ENCODE measurements around the gene WWP2.
"Not testable (repeated sequence)": the region's sequence is repeated elsewhere in the genome, so short reads cannot be mapped to it uniquely, and the experiment has no call there.

WWP2 gene

DNA sequence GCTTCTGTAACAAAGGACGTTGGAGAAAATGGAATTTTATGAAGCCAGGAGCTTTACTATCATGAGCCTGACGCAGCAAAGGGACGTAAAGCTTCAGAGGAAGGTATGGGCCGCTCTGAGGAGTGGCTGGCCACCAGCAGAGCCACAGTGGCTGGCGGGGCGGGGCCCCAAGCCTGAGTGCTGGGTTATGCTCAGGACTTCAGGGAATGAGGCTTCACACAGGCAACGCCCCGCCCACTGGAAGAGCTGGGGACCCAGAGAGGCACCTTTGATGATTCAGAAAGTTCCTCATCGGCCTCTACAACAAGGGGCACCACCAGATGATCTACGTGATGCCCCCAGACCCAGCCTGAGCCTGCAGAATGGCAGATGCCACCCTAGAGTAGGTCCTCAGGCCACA is 16.2 kb upstream of the WWP2 start:
- no peak for DNase-seq (ENCODE audit: low read depth)

DNA sequence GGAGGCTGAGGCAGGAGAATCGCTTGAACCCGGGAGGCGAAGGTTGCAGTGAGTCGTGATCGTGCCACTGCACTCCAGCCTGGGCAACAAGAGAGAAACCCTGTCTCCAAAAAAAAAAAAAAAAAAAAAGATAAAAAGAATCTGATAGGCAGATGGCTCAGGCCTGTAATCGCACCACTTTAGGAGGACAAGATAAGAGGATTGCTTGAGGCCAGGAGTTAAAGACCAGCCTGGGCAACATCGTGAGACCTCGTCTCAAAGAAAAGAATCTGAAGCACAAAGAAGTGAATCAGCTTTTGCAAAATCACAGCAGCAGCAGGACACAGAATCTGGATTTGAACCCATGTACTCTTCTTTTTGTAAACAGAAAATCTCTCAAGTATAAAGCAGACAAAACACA is 15.0 kb upstream of the WWP2 start:
- DNase-seq (ENCODE audit: low read depth) = no peak

DNA sequence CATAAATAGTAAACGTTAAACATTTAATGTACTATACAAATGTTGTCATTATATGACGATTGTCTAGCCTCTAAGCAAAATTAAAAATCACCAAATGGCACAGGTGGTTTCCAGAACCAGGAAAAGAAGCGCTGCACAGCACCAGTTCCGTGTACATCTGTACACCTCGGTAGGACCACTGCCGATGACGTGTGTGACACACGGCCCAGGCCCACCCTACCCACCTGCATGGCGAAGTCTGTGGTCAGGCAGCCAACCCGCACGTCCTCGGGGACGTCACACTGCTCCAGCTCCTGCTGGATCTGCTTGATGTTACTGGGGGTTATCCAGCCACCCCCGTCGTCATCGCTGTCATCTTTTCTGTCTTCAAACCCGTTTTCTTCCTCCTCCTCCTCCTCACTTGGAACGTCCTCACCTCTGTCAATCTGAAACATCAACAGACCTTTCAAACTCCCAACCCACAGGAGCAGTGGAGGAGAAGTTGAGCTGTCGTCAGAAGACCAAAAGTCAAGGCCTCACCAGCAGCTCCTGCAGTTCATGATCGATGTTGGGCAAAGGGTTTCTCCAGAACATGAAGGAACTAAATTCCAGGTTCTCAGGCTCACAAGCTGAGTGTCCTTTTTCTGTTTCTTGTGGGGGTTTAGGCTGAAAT is 13.3 kb upstream of the WWP2 start:
- no peak for DNase-seq (ENCODE audit: low read depth)

DNA sequence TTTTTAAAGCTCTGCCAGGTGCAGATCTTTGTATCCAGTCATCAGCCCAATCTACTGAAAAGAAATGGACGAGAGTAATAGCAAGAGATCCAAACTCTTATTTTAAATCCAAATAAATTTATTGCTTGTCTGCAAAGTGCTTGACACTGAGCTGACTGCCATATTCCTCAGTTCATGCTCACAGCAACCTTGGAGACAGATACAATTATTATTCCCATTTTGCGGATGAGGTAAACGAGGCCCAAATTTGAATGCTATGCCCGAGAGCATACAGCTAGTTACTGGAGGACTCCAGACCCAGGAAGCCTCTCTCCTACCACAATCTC is 8.0 kb upstream of the WWP2 start:
- no peak for DNase-seq (ENCODE audit: low read depth)

- DNase-seq (ENCODE audit: low read depth) = peak; percentile 97
These were observed 7.4 kb upstream of the WWP2 start, which contains the start of gene NOB1 for GRCh38 chr16:69754469-69755310. TSS of gene NOB1 (minus strand) at chr16:69754926. CDS start at chr16:69754910, 16 bp downstream.

GRCh38 chr16:69756705-69757104 is 5.4 kb upstream of the WWP2 start:
- no peak for DNase-seq (ENCODE audit: low read depth)

DNA sequence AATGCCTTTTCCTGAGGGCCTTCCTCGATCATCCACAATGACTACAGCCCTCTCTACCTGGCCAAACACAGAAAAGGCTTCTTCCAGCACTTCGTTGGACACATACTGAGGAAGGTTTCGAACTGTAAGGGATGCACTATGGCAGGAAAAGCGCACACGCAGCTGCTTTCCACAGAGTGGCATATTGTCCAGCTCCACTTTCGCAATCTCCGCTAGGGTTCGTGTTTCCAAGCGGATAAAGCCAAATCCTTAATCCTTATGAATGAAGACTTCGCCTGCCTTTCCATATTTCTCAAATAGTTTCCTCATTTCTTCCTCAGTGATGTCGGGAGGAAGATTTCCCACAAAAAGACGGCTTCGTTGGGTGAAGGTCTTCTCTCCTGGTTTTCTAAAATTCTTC is 4.8 kb upstream of the WWP2 start:
- DNase-seq (ENCODE audit: low read depth) = not testable (repeated sequence)

GRCh38 chr16:69762814-69763598 is 874 bp downstream of the WWP2 start:
- no peak for DNase-seq (ENCODE audit: low read depth)

GRCh38 chr16:69763599-69763942 is 1.4 kb downstream of the WWP2 start:
- DNase-seq (ENCODE audit: low read depth) = no peak

GRCh38 chr16:69767459-69768229 is 5.5 kb downstream of the WWP2 start:
- no peak for DNase-seq (ENCODE audit: low read depth)

DNA sequence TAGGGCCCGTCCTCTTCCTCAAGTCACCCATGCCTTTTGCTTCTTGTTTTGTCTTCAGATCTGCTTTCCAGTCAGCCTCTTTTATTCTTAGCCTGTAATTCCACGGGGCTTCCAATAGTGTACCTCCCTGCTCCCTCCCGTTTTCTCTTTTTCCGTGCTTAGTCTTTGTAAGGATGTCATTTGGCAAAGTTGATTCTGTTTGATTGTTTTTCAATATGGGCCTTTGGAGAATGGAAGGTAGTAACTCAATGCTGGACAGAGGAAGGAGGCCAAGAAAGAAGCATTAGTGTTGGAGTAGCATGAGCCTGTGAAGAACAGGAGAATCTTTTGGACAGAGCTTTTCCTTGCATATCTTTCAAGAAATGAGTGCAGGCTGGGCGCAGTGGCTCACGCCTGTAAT is 6.5 kb downstream of the WWP2 start:
- no peak for DNase-seq (ENCODE audit: low read depth)

DNA sequence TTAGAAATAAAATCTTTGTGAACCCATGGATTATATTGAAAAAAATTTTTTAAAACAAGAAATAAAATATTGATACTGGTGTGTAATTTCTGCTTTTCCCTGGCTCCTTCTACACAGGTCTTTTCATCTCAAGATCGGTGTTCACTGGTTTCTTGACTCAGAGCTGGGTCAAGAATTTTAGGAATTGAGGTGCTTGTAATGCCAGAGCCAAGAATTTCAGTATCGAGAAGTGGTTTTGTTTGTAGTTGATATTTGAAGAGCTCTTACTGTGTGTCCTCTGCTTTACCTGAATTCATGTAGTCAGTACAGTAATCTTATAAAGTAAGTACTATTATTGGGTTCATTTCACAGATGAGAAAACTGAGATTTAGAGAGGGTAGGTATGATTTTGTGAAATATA is 7.3 kb downstream of the WWP2 start:
- DNase-seq (ENCODE audit: low read depth) = no peak

DNA sequence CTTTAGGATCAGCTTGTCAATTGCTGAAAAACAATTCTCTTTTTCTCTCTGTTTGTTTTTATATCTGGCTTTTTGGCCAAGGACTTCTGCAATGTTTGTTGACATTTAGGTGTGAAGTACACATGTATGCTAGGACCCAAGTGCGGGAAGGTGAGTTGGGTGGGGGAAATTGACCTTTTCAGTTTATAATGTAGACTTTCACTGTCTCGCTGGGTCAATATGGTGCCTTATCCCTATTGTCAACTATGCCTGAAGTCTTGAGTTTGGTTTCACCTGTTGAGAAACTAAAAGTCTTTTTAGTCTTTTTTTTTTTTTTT is 9.5 kb downstream of the WWP2 start:
- DNase-seq (ENCODE audit: low read depth) = no peak

- DNase-seq (ENCODE audit: low read depth) = no peak
These were observed 11.3 kb downstream of the WWP2 start for GRCh38 chr16:69773260-69773947.

DNA sequence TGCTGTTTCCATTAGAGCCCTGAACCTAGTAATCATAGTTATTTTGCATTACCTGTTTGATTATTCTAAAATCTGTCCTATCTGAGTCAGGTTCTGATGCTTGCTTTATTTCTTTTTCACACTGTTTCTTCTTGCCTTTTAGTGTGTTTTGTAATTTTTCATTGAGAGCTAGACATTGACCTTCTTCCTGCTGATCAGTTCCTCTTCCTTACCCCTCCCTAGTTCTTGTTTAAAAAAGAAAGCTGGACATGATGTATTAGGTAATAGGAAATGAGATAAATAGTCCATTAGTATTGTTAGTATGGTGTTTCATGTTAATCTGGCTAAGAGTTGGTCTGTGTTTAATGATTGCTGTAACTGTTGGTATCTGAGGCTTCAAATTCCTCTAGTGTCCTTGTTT is 13.4 kb downstream of the WWP2 start:
- DNase-seq (ENCODE audit: low read depth) = no peak

DNA sequence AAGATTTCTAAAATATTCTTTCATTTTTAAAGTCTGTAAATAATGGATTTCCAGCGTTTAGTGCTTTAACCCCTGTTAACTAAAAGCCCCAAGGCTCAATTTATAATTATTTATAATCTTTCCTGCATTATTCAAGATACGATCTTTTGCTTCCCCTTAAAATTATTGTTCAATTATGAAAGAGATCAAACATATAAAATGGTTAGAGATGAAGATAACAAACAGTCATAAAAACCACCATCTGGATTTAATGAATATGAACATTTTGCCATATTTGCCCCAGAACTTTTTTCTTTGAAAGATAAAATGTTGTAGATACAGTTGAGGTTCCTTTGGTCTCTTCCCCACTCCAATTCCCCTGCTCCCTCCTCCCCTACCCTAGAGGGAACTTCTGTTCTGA is 17.6 kb downstream of the WWP2 start:
- no peak for DNase-seq (ENCODE audit: low read depth)

GRCh38 chr16:69781118-69781517 is 19.0 kb downstream of the WWP2 start:
- DNase-seq (ENCODE audit: low read depth) = no peak

- DNase-seq (ENCODE audit: low read depth) = no peak
These were observed 22.5 kb downstream of the WWP2 start for GRCh38 chr16:69784586-69784985.

DNA sequence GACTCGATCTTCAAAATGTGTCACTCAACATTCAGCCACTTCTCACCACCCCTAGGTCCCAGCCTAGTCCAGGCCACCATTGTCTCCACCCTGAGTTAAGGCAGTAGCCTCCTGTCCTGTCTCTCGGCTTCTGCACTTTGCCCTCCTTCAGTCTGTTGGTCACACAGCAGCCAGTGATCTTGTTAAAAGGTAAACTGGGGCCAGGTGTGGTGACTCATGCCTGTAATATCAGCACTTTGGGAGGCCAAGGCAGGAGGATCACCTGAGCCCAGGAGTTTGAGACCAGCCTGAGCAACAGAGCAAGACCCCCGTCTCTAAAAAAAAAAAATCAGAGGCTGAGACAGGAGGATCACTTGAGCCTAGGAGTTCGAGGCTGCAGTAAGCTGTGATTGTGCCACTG is 25.8 kb downstream of the WWP2 start:
- no peak for DNase-seq (ENCODE audit: low read depth)

GRCh38 chr16:69791391-69791847 is 29.3 kb downstream of the WWP2 start:
- DNase-seq (ENCODE audit: low read depth) = not testable (repeated sequence)

- no peak for DNase-seq (ENCODE audit: low read depth)
These were observed 31.4 kb downstream of the WWP2 start for GRCh38 chr16:69793526-69793925.

DNA sequence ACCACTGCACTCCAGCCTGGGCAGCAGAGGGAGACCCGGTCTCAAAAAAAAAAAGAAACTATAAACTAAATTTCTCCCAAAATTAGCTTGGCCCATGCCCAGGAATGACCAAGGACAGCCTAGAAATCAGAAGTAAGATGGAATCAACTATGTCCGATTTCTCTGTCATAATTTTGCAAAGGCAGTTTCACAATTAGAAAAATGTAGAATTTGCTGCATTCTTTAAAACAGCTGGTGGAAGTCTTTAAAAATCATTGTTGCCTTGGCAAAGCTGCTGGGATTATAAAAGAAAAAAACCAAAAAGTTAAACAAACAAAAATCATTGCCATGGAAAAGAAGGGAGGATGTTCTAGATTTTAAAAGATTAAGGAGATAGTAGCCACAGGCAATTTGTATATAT is 32.4 kb downstream of the WWP2 start:
- no peak for DNase-seq (ENCODE audit: low read depth)

Measured in CMK (cell line).